ENCODE measurements around the gene PLIN5. TPM values are rescaled to one million over a fixed set of nuclear protein-coding genes. Genes with fewer than 3 reads are reported as not detected.

The PLIN5 gene
- total RNA-seq, 1 donor from 2014 or later = 2.1 TPM

DNA sequence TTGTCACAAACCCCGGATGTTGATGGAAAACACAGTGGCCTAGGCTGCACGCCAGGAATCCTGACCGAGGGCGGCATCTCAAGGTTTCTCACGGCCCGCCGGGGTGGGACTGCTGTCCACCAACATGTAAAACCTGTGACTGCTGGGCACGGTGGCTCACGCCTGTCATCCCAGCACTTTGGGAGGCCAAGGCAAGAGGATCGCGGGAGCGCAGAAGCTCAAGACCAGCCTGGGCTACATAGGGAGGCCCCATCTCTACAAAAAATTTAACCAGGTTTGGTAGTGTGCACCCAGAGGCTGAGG is 27.9 kb downstream of the PLIN5 start:
- Histone ChIP-seq H3K27me3 (ENCODE audit: control insufficient read depth in 3 of 3, insufficient read depth in 3 of 3, low read length in 3 of 3) (no peaks in the 10 kb centered on the region), H3K4me1 (ENCODE audit: control insufficient read depth in 3 of 3, insufficient read depth in 3 of 3, low read length in 3 of 3) (peaks cover 26 to 79% (median 54%) of the 10 kb centered on the region in 3 donors), H3K27ac (ENCODE audit: low read depth, low read length) (no peak overlapping the region), H3K4me3 (ENCODE audit: low read length in 3 of 3) (no peak overlapping the region), H3K9me3 (ENCODE audit: control insufficient read depth in 3 of 3, low read length in 3 of 3) (no peaks in the 10 kb centered on the region), H3K36me3 (ENCODE audit: control insufficient read depth in 3 of 3, insufficient read depth in 3 of 3, low read length in 3 of 3) (peaks cover 44 to 63% (median 55%) of the 10 kb centered on the region in 3 donors), H3K9ac (ENCODE audit: low read depth in 1 of 3, low read length in 3 of 3) (peak overlapping the region in 1 of 3 donors; percentile 25)

DNA sequence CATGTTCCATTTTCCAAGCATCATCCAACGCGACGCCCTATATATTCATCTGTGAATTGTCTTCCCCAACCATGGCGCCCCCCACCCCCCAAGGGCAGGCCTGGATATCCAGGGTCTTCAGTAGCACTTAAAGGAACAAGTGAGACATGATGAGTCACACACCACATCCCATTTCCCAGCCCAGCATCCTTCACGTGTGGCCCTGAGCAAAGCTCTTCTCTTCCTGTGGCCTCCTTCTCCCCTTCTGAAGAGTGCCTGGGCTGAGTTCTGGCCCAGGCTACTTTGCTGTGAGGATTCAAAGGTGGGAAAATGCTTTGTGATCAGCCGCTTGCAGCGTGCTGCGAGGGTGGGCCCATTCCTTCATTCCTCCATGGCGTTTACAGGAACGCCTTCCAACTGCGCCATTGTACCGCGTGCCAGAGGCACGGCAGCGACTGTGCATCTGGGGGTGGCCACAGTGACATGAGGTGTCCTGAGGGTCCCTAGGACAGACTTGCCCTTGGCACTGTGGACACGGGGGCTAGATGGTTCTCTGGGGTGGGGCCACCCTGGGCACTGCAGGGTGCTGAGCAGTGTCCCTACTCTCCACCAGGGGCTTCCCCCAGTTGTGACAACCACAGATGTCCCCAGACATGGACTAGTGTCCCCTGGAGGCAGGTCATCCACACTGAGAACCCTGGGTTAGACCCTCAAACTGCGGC is 28.4 kb downstream of the PLIN5 start:
- Histone ChIP-seq H3K36me3 (ENCODE audit: control insufficient read depth in 3 of 3, insufficient read depth in 3 of 3, low read length in 3 of 3) (peaks cover 48 to 59% (median 55%) of the 10 kb centered on the region in 3 donors), H3K27ac (ENCODE audit: low read depth, low read length) (no peak overlapping the region), H3K4me1 (ENCODE audit: control insufficient read depth in 3 of 3, insufficient read depth in 3 of 3, low read length in 3 of 3) (peaks cover 21 to 74% (median 49%) of the 10 kb centered on the region in 3 donors), H3K9me3 (ENCODE audit: control insufficient read depth in 3 of 3, low read length in 3 of 3) (no peaks in the 10 kb centered on the region), H3K4me3 (ENCODE audit: low read length in 3 of 3) (no peak overlapping the region), H3K27me3 (ENCODE audit: control insufficient read depth in 3 of 3, insufficient read depth in 3 of 3, low read length in 3 of 3) (no peaks in the 10 kb centered on the region), H3K9ac (ENCODE audit: low read depth in 1 of 3, low read length in 3 of 3) (peak overlapping the region in 1 of 3 donors; percentile 33)

- Histone ChIP-seq H3K36me3 (ENCODE audit: control insufficient read depth in 3 of 3, insufficient read depth in 3 of 3, low read length in 3 of 3) (peaks cover 55 to 63% (median 61%) of the 10 kb centered on the region in 3 donors), H3K9me3 (ENCODE audit: control insufficient read depth in 3 of 3, low read length in 3 of 3) (no peaks in the 10 kb centered on the region), H3K4me1 (ENCODE audit: control insufficient read depth in 3 of 3, insufficient read depth in 3 of 3, low read length in 3 of 3) (peaks cover 16 to 66% (median 41%) of the 10 kb centered on the region in 3 donors), H3K4me3 (ENCODE audit: low read length in 3 of 3) (peak overlapping the region in 1 of 3 donors; percentile 9), H3K9ac (ENCODE audit: low read depth in 1 of 3, low read length in 3 of 3) (peak overlapping the region in 1 of 3 donors; percentile 68), H3K27ac (ENCODE audit: low read depth, low read length) (peak overlapping the region; percentile 40), H3K27me3 (ENCODE audit: control insufficient read depth in 3 of 3, insufficient read depth in 3 of 3, low read length in 3 of 3) (no peaks in the 10 kb centered on the region)
These were observed 29.2 kb downstream of the PLIN5 start for GRCh38 chr19:4505570-4506448.

GRCh38 chr19:4504891-4505569 is 30.0 kb downstream of the PLIN5 start:
- H3K4me1 ChIP-seq (ENCODE audit: control insufficient read depth in 3 of 3, insufficient read depth in 3 of 3, low read length in 3 of 3) = peaks cover 16 to 60% (median 35%) of the 10 kb centered on the region in 3 donors
- no peaks in the 10 kb centered on the region for H3K27me3 ChIP-seq (ENCODE audit: control insufficient read depth in 3 of 3, insufficient read depth in 3 of 3, low read length in 3 of 3)
- peak overlapping the region; percentile 40 for H3K27ac ChIP-seq (ENCODE audit: low read depth, low read length)
- no peaks in the 10 kb centered on the region for H3K9me3 ChIP-seq (ENCODE audit: control insufficient read depth in 3 of 3, low read length in 3 of 3)
- peak overlapping the region in 1 of 3 donors; percentile 9 for H3K4me3 ChIP-seq (ENCODE audit: low read length in 3 of 3)
- peaks cover 56 to 63% (median 61%) of the 10 kb centered on the region in 3 donors for H3K36me3 ChIP-seq (ENCODE audit: control insufficient read depth in 3 of 3, insufficient read depth in 3 of 3, low read length in 3 of 3)
- peak overlapping the region in 1 of 3 donors; percentile 68 for H3K9ac ChIP-seq (ENCODE audit: low read depth in 1 of 3, low read length in 3 of 3)

DNA sequence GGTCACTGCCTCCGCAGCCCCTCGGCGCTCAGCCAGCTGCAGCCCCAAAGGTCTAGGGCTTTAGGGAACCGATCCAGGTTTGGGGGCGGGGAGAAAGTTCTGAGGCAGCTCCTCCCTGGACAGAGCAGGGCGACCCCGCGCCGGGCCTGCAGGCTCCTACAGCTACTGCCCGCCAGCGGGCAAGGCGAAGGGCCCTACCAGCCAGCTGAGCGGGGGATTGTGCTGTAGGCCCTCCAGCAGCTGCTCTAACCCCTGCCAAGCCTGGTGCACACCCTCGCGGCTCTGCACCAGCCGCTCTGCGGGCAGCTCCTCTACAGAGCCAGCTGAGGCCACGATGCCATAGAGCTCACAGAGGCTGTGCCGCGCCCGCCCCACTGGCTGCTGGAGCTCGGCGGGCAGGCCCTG is 30.7 kb downstream of the PLIN5 start:
- H3K9ac ChIP-seq (ENCODE audit: low read depth in 1 of 3, low read length in 3 of 3) = peak overlapping the region in 1 of 3 donors; percentile 68
- no peak overlapping the region for H3K4me3 ChIP-seq (ENCODE audit: low read length in 3 of 3)
- H3K27me3 ChIP-seq (ENCODE audit: control insufficient read depth in 3 of 3, insufficient read depth in 3 of 3, low read length in 3 of 3) = no peaks in the 10 kb centered on the region
- H3K9me3 ChIP-seq (ENCODE audit: control insufficient read depth in 3 of 3, low read length in 3 of 3) = no peaks in the 10 kb centered on the region
- peaks cover 16 to 60% (median 35%) of the 10 kb centered on the region in 3 donors for H3K4me1 ChIP-seq (ENCODE audit: control insufficient read depth in 3 of 3, insufficient read depth in 3 of 3, low read length in 3 of 3)
- H3K27ac ChIP-seq (ENCODE audit: low read depth, low read length) = peak overlapping the region; percentile 40
- peaks cover 56 to 63% (median 61%) of the 10 kb centered on the region in 3 donors for H3K36me3 ChIP-seq (ENCODE audit: control insufficient read depth in 3 of 3, insufficient read depth in 3 of 3, low read length in 3 of 3)

DNA sequence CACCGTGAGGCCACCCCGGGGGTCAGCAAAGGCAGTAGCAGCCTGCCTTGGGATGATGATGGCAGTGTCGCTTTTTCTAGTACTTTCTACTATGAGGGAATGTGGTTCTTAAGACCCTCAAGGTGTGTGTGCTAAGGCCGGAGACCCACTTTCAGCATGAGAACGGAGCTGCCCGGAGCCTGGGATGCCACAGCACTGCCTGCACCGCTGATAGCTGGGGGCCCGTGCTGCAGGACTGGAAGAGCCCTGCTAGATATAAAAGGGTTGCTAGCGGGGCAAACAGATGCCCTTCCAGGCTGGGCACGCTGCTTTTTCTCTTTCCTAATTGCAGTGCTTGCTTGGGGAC is 31.2 kb downstream of the PLIN5 start:
- H3K27ac ChIP-seq (ENCODE audit: low read depth, low read length) = no peak overlapping the region
- H3K9me3 ChIP-seq (ENCODE audit: control insufficient read depth in 3 of 3, low read length in 3 of 3) = no peaks in the 10 kb centered on the region
- H3K4me1 ChIP-seq (ENCODE audit: control insufficient read depth in 3 of 3, insufficient read depth in 3 of 3, low read length in 3 of 3) = peaks cover 16 to 59% (median 34%) of the 10 kb centered on the region in 3 donors
- H3K9ac ChIP-seq (ENCODE audit: low read depth in 1 of 3, low read length in 3 of 3) = peak overlapping the region in 1 of 3 donors; percentile 25
- no peaks in the 10 kb centered on the region for H3K27me3 ChIP-seq (ENCODE audit: control insufficient read depth in 3 of 3, insufficient read depth in 3 of 3, low read length in 3 of 3)
- peaks cover 57 to 64% (median 61%) of the 10 kb centered on the region in 3 donors for H3K36me3 ChIP-seq (ENCODE audit: control insufficient read depth in 3 of 3, insufficient read depth in 3 of 3, low read length in 3 of 3)
- no peak overlapping the region for H3K4me3 ChIP-seq (ENCODE audit: low read length in 3 of 3)

GRCh38 chr19:4503132-4503824 is 31.7 kb downstream of the PLIN5 start:
- no peaks in the 10 kb centered on the region for H3K27me3 ChIP-seq (ENCODE audit: control insufficient read depth in 3 of 3, insufficient read depth in 3 of 3, low read length in 3 of 3)
- peaks cover 16 to 55% (median 31%) of the 10 kb centered on the region in 3 donors for H3K4me1 ChIP-seq (ENCODE audit: control insufficient read depth in 3 of 3, insufficient read depth in 3 of 3, low read length in 3 of 3)
- H3K27ac ChIP-seq (ENCODE audit: low read depth, low read length) = no peak overlapping the region
- H3K9ac ChIP-seq (ENCODE audit: low read depth in 1 of 3, low read length in 3 of 3) = peak overlapping the region in 1 of 3 donors; percentile 25
- H3K9me3 ChIP-seq (ENCODE audit: control insufficient read depth in 3 of 3, low read length in 3 of 3) = no peaks in the 10 kb centered on the region
- H3K4me3 ChIP-seq (ENCODE audit: low read length in 3 of 3) = no peak overlapping the region
- H3K36me3 ChIP-seq (ENCODE audit: control insufficient read depth in 3 of 3, insufficient read depth in 3 of 3, low read length in 3 of 3) = peaks cover 56 to 66% (median 62%) of the 10 kb centered on the region in 3 donors

GRCh38 chr19:4502282-4503131 is 32.5 kb downstream of the PLIN5 start:
- Histone ChIP-seq H3K27ac (ENCODE audit: low read depth, low read length) (no peak overlapping the region), H3K36me3 (ENCODE audit: control insufficient read depth in 3 of 3, insufficient read depth in 3 of 3, low read length in 3 of 3) (peaks cover 55 to 66% (median 60%) of the 10 kb centered on the region in 3 donors), H3K9ac (ENCODE audit: low read depth in 1 of 3, low read length in 3 of 3) (no peak overlapping the region)

DNA sequence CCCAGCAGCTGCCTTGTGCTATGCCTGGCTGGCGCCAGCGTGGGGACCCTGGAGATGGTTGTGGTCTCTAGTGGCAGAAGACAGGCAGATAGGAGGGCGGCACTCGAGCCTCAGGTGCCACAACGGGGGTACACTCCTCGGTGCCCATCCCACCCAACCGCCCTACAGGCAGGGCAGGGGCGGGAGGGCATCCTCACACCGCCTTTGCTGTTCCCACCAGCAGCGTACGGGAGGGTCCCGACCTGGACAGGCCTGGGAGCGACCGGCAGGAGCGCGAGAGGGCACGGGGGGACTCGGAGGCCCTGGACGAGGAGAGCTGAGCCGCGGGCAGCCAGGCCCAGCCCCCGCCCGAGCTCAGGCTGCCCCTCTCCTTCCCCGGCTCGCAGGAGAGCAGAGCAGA is 33.3 kb downstream of the PLIN5 start:
- H3K27ac ChIP-seq (ENCODE audit: low read depth, low read length) = no peak overlapping the region
- H3K9me3 ChIP-seq (ENCODE audit: control insufficient read depth in 3 of 3, low read length in 3 of 3) = no peaks in the 10 kb centered on the region
- no peak overlapping the region for H3K9ac ChIP-seq (ENCODE audit: low read depth in 1 of 3, low read length in 3 of 3)
- H3K36me3 ChIP-seq (ENCODE audit: control insufficient read depth in 3 of 3, insufficient read depth in 3 of 3, low read length in 3 of 3) = peaks cover 51 to 61% (median 54%) of the 10 kb centered on the region in 3 donors
- peaks cover 8 to 40% (median 21%) of the 10 kb centered on the region in 3 donors for H3K4me1 ChIP-seq (ENCODE audit: control insufficient read depth in 3 of 3, insufficient read depth in 3 of 3, low read length in 3 of 3)
- H3K4me3 ChIP-seq (ENCODE audit: low read length in 3 of 3) = no peak overlapping the region
- no peaks in the 10 kb centered on the region for H3K27me3 ChIP-seq (ENCODE audit: control insufficient read depth in 3 of 3, insufficient read depth in 3 of 3, low read length in 3 of 3)

More at GRCh38 chr19:4502282-4503131, 32.5 kb downstream of the PLIN5 start:
- Histone ChIP-seq H3K4me3 (ENCODE audit: low read length in 3 of 3) (no peak overlapping the region), H3K9me3 (ENCODE audit: control insufficient read depth in 3 of 3, low read length in 3 of 3) (no peaks in the 10 kb centered on the region), H3K27me3 (ENCODE audit: control insufficient read depth in 3 of 3, insufficient read depth in 3 of 3, low read length in 3 of 3) (no peaks in the 10 kb centered on the region), H3K4me1 (ENCODE audit: control insufficient read depth in 3 of 3, insufficient read depth in 3 of 3, low read length in 3 of 3) (peaks cover 13 to 48% (median 26%) of the 10 kb centered on the region in 3 donors)

Data from skeletal muscle tissue (tissue), 4 donors.